ENCODE measurements around the gene ZNF366.

Gene ZNF366

DNA sequence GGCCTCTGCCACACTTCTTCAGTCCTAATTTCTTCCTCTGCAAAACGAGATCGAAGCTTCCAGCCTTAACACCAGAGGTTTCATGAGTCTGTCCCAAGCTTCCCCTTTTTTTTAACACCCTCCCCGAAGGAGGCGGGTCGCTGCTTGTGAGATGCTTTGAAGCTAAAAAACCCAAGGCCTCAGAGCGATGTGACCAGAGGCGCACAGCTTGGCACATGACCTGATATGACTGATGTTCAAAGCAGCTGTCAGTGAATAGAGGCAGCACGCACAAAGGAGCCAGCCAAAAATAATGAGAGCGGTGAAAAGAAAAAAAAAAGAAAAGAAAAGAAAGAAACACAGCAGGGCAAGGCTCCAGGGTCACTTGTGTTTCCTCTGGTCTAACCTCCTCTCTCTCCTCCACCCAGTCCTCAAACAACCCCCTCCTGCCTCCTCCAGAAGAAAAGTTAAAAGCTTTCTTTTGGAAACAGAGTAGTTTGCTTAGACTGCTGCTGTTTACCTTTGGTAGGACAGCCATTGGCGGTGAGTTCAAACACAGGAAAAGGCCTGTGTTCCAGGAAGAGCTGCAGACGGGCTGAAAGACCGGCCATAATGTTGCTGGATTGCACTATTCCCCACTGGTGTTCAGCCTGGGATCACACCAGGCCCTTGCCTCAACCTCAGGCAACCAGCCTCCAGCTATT, 10.9 kb upstream of the ZNF366 start:
- FAIRE-seq, result no peak

DNA sequence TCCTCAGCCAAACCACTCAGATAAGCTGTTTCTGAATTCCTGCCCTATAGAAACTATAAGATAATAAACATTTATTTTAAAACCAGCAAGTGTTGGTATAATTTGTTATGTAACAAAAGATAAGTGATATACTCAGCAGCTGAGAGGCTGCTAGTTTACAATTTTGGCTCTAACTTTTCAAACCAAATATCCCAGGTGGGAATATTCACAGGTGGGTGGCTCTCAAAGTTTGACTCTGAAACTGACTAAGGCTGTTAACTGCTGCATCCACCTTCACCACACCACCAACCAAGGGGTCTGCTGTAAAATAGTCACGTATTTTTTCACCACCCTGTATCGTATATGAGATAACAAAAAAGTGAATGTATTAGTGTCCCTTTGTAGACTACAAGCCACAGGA, 9.7 kb upstream of the ZNF366 start:
- FAIRE-seq, result no peak

GRCh38 chr5:72515211-72515610, 8.0 kb upstream of the ZNF366 start:
- FAIRE-seq, result no peak

- FAIRE-seq, result no peak
These were observed 5.3 kb upstream of the ZNF366 start for GRCh38 chr5:72512593-72512860.

DNA sequence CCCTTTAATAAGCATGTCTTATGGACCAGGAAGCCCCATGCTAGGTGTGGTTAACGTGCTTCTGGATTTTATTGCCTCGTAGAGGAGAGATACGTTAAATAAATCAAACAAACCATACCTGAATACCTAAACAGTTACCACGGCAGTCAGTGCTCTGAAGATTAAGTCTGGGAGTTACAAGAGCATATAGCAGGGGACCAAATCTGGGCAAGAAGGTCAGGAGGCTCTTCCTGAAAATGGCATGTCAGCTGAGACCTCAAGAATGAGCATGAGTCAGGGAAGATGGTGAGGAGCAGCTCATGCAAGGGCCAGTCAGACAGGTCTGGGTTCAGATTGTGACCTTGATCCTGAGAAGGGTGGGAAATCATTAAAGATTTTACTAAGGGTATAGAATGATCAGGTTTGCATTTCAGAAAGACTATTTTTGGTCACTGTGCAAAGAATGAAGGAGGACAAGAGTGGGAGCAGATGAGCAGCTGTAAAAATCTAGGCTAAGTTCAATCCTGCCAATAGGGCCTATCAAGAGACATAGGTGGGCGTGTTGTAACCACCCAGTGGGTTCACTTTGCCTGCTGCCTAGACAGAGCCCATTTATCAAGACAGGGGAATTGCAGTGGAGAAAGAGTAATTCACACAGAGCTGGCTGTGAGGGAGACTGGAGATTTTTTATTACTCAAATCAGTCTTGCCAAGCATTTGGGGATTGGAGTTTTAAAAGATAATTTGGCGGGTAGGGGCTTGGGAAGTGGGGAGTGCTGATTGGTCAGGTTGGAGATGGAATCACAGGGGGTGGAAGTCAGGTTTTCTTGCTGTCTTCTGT, 4.8 kb upstream of the ZNF366 start:
- FAIRE-seq, result no peak

DNA sequence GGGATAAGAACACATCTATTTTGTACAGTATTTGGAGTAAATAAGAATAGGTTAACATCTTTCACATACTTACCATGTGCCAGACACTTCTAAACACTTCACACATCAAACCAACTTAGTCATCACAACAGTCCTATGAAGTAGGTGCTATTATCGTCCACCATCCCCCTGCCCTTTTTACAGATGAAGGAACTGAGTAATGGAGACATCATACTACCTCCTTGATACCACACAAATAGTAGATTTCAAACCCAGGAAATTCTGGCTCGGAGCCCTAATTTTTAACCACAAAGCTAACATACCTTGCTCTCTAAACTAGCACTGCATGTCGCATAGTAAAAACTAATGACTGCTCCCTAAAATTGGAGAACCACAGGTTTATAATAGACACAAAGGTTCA, 4.2 kb upstream of the ZNF366 start:
- no peak for FAIRE-seq

DNA sequence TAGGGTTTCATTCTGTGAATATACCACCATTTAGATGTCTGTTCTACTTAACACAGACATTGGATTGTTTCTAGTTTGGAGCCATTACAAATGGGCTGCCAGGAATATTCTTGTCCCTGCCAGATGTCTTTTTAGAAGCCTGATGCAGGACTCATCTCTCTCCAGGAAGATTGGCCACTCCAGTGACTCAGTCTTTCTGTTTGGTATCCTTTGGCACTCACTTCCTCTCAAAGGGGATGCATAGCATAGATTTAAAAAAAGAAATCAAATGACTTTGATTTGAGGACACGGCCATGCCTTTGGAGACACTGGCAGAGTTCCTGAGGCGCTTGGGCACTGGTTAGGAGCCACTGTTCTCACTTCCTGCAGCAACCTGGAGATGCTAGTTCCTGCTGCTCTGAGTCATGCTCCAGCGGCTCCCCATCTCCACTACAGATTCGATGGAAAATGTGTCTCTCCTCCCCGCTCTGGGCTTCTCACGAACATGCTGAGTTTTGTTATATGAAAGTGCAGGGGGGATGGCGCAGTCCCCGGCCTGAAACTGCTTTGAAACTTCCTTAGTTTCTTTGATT, 3.5 kb upstream of the ZNF366 start:
- no peak for FAIRE-seq

GRCh38 chr5:72509401-72509800, 2.2 kb upstream of the ZNF366 start:
- no peak for FAIRE-seq

GRCh38 chr5:72508241-72509170, 1.3 kb upstream of the ZNF366 start:
- FAIRE-seq, result no peak

GRCh38 chr5:72507907-72508238, 663 bp upstream of the ZNF366 start:
- no peak for FAIRE-seq

DNA sequence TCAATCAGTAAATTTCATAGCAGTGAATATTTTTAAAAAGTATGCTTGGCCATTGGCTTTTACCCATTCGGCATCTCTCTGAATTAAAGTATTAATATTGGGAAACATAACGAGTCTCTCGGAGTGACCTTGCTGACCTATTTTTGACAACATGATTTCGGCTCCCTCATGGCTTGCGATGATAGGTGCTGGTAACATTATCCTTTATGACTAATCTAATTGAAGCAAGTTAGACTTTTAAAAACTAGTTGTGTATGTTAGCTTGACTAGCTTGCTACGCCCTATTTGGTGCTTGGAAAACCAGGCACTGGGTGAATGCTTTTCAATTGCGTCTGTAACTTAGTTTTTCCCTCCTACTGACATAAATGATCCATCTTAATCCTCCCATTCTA, 1.1 kb downstream of the ZNF366 start:
- FAIRE-seq, result no peak

GRCh38 chr5:72505539-72506157, 1.6 kb downstream of the ZNF366 start:
- FAIRE-seq, result no peak

DNA sequence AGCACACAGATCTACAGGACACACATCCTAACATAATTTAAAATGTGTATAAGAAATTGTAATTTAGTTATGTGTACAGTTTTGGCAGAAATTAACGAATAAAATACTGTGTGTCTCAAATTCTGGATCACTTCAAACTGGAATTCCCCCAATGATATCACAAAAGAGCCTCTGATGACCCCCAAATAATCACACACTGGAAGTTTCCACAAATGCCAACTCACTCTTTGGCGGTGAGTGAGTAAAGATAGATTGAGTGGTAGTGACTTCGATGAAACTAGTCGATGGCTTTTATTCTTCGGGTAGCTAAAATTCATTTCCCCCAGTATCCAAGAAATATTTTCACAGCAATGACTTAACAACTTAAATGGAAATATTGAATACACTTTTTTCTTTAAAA, 2.2 kb downstream of the ZNF366 start:
- no peak for FAIRE-seq

DNA sequence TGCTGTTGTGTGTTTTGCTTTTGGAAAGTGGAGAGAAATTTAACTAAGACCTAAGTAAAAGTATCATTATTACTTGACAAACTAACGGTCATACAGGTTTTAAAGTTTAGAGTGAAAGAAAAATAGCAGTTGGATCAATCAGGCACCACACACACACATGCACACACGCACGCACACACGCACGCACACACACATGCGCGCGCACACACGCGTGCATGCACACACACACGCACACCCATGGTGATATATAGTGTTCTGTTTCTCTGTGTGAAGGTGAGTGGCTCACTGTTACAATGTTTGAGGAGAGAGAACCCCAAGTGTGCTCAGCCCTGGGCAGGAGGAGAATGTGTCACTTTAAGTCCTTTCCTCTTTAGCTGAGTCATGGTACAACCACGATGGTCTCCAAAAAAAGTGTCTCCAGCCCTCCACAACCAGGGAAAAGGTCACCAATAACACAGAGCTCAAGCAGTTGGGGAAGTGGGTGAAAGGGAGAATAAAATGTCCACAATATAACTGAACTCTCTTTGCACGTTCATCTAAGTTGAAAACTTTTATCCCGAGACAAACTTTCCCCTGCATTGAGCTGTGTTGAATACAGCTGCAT, 3.2 kb downstream of the ZNF366 start:
- no peak for FAIRE-seq

DNA sequence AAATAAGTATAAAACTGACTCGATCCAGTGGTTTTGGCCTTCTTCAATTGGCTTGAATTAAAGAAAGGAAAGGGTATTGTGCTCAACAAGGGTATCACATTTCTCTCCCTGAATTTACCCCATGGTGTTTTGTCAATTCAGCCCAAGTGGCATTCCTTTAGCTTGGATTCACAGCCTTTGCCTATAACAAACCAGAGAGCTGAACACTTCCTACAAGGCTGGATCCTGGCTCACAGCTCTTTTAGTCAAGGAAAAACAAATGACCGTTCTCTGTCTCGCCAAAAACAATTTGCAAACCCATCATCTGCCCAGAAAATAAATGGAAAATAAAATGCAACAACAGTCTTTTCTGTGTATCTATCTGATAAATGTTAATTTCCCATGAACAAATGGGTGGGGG, 5.7 kb downstream of the ZNF366 start:
- FAIRE-seq, result no peak

DNA sequence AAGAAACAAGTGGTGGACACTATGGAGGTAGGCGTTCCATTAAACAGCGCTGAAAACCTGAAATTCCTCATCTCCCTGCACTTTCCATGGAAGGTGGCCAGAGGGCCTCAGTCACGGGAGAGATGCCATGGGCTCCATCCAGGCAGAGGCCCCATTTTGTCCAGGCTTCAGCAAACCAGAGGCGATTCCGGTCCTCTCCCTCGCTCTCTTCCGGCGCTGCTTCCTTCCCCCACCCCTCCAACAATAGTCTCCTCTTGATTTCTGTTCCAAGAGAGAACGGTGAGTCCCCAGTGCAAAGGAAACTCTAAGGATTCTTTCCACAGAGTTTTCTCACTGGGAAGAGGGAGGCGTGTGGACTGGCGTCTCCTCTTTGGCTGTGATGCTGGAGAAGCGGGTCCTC, 7.5 kb downstream of the ZNF366 start:
- FAIRE-seq, result no peak

- no peak for FAIRE-seq
These were observed 8.1 kb downstream of the ZNF366 start for GRCh38 chr5:72499090-72499489.

DNA sequence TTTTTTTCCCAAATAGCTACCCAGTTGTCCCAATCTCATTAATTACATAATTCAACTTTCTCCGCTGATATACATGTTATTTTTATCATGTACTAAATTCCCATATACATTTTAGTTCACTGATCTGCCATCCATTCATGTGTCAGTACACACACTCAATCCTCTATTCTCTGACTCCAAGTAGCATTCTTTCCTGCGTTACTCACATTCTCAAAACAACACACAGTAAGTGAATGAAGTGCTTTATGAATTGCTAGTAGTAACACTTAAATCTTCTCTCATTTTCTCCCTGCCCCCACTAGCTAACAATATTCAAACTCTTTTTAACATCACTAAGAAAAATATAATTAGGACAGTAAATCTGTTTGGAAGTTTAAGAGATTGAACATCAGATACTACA, 8.9 kb downstream of the ZNF366 start:
- FAIRE-seq, result no peak

GRCh38 chr5:72497823-72498222, 9.4 kb downstream of the ZNF366 start:
- FAIRE-seq, result no peak

DNA sequence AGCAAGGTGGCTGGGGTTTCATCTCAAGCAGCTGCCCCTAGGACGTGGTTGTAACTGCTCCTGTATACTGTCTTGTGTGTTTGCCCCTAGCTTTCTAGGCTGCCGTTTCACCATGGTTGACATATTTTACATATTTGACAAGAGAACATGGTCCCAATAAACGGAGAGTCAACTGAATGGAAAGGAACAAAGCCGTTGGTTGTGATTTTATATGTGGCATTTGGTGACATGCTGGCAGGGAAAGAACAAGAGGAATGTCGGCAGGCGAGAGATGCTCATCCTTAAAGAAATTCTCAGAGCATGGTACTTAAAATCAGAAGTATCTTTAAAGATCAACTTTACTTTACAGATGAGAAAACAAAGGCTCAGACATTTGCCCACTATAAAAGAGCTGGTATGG, 11.8 kb downstream of the ZNF366 start:
- FAIRE-seq, result no peak

DNA sequence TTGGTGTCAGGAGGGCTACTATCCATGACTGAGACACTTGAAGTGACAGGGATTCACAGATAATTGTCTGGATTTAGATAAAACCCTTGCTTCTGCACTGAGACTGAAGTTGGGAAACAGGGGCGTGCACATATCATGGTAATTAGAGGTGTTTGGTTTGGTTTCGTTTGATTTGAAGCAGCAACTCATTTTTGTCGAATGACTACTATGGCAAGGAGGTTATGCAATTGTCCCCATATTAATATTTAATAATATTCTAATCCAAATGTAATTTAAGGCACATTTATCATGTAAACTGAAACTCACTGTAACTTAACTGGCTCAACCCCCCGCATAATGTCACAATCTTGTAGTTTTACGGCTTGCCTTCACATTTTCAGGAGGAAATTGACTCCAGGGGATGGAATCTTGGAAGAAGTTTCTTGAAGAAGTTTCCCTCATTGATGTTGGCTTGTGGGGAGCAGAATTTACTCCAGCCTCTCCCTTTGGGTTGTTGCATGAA, 12.5 kb downstream of the ZNF366 start:
- FAIRE-seq, result no peak

- FAIRE-seq, result no peak
These were observed 17.7 kb downstream of the ZNF366 start for GRCh38 chr5:72489536-72489935.

GRCh38 chr5:72488756-72489155, 18.5 kb downstream of the ZNF366 start:
- FAIRE-seq, result no peak

All from TTC549 (cell line).